GM19468 (cell line): ENCODE measurements around the gene JAK1.

ENCODE experiments used
- ATAC-seq: cut with Tn5 transposase; IDR thresholded peaks from one replicate; pipeline ENCODE4 v1.9.1; 2021; ENCODE audit warnings: mild to moderate bottlenecking, moderate library complexity, moderate number of reproducible peaks; ENCODE audit not compliant: unreplicated experiment; ENCODE audit errors: extremely low read depth

The JAK1 gene

GRCh38 chr1:64980745-64981600, 14.6 kb upstream of the JAK1 start:
- ATAC-seq, result no peak

- ATAC-seq, result no peak
Observed at GRCh38 chr1:64979358-64979757, 13.0 kb upstream of the JAK1 start.

- no peak for ATAC-seq
Observed at GRCh38 chr1:64976361-64976760, 10.0 kb upstream of the JAK1 start.

- ATAC-seq, result no peak
Observed at GRCh38 chr1:64975740-64976139, 9.4 kb upstream of the JAK1 start.

- ATAC-seq, result no peak
Observed at GRCh38 chr1:64975127-64975526, 8.8 kb upstream of the JAK1 start.

- ATAC-seq, result no peak
Observed at GRCh38 chr1:64974288-64974825, 8.0 kb upstream of the JAK1 start.

- ATAC-seq, result no peak
Observed at GRCh38 chr1:64973061-64973647, 6.8 kb upstream of the JAK1 start.

- no peak for ATAC-seq
Observed at GRCh38 chr1:64969305-64970046, 3.1 kb upstream of the JAK1 start.

- ATAC-seq, result no peak
Observed at GRCh38 chr1:64967381-64967780, 1.0 kb upstream of the JAK1 start.

GRCh38 chr1:64965366-64966157, 787 bp downstream of the JAK1 start:
- peak; percentile 35 for ATAC-seq

GRCh38 chr1:64963466-64963865, 2.9 kb downstream of the JAK1 start:
- no peak for ATAC-seq

- no peak for ATAC-seq
Observed at GRCh38 chr1:64962441-64962840, 3.9 kb downstream of the JAK1 start.

- ATAC-seq, result no peak
Observed at GRCh38 chr1:64961923-64962322, 4.4 kb downstream of the JAK1 start.

- ATAC-seq, result peak; percentile 68
Observed at GRCh38 chr1:64960731-64961130, 5.6 kb downstream of the JAK1 start.

GRCh38 chr1:64959986-64960385, 6.4 kb downstream of the JAK1 start:
- no peak for ATAC-seq

GRCh38 chr1:64956733-64957441, 9.5 kb downstream of the JAK1 start:
- ATAC-seq, result peak; percentile 82

GRCh38 chr1:64956010-64956640, 10.2 kb downstream of the JAK1 start:
- ATAC-seq, result no peak

- no peak for ATAC-seq
Observed at GRCh38 chr1:64955097-64956009, 11.0 kb downstream of the JAK1 start.
